NCI-H1694 (cell line): ENCODE measurements around the gene CD8B2.
"Not testable (repeated sequence)": the region's sequence is repeated elsewhere in the genome, so short reads cannot be mapped to it uniquely, and the experiment has no call there.

Source experiments
- DNase-seq: peaks from one replicate; lab custom pipeline; 2025; lab: John Stamatoyannopoulos, UW

The CD8B2 gene

DNA sequence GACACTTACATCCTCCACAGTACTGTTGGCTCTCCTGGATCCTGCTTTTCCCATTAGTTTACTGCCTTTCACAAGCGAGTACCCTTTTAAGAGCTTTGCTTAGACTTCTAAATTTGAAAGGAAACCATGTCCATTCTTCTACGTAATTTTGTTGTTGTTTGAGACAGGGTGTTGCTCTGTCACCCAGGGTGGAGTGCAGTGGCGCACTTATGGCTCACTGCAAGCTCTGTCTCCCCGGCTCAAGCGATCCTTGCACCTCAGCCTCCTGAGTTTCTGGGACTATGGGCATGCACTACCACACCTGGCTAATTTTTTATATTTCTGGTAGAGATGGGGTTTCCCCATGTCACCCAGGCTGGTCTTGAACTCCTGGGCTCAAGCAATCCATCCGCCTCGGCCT lies 24.8 kb downstream of the CD8B2 start:
- not testable (repeated sequence) for DNase-seq

- DNase-seq = not testable (repeated sequence)
Observed at GRCh38 chr2:106513391-106513790, 26.2 kb downstream of the CD8B2 start.

DNA sequence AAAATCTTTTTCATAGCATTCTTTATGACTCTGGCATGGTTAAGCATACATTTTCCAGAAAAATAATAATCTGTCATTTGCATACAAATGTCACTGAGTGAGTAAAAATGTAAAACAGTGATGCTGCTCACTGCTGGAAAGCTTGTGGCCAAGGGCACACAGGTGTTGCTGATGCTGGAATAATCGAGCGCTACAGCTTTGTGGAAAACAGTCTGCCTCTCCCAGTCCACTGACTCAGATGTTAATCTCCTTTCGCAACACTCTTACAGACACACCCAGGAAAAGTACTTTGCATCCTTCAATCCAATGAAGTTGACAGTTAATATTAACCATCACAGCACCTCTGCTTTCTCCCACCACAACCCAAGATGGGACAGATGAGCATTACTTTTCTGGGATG lies 27.7 kb downstream of the CD8B2 start:
- not testable (repeated sequence) for DNase-seq

DNA sequence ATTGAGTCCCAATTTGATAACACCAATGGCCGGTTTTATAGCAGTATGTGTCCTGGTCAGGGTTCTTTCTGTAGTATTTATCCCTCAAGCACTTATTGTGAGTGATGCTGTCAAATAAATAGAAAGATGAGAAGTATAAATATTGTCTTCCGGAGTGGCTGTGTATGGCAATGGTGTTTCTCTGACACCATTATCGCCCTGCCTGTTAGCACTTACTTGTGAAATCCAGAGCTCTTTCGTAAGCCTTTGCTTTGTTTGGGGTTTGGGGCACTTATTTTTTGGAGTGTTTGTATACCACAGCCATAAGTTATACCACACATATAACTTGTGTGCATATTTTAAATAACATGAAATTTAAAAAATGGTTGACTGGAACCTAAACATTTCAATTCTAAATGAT lies 29.3 kb downstream of the CD8B2 start:
- no peak for DNase-seq

GRCh38 chr2:106516864-106517263 lies 29.7 kb downstream of the CD8B2 start:
- DNase-seq = no peak

GRCh38 chr2:106517329-106517728 lies 30.2 kb downstream of the CD8B2 start:
- no peak for DNase-seq

GRCh38 chr2:106519767-106520166 lies 32.6 kb downstream of the CD8B2 start:
- DNase-seq = no peak

DNA sequence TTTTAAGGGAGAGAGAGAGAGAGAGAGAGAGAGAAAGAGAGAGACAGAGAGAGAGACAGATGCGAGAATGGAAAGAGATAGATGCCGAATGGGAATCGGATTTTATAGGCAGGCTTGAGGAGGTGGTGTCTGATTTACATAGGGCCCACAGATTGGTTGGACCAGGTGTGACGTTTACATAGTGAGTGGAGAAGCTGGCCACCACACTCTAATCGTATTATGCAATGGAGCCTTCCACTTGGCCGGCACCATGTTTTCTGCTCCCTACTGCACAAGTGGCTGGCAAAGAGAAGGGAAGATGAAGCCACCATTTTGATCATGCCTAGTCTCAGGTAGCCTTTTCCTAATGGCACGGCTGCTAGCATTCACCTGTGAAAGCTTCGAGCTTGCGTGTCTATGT lies 33.9 kb downstream of the CD8B2 start:
- no peak for DNase-seq

- no peak for DNase-seq
Observed at GRCh38 chr2:106523976-106524665, 37.0 kb downstream of the CD8B2 start.

- DNase-seq = no peak
Observed at GRCh38 chr2:106530866-106531265, 43.7 kb downstream of the CD8B2 start.

DNA sequence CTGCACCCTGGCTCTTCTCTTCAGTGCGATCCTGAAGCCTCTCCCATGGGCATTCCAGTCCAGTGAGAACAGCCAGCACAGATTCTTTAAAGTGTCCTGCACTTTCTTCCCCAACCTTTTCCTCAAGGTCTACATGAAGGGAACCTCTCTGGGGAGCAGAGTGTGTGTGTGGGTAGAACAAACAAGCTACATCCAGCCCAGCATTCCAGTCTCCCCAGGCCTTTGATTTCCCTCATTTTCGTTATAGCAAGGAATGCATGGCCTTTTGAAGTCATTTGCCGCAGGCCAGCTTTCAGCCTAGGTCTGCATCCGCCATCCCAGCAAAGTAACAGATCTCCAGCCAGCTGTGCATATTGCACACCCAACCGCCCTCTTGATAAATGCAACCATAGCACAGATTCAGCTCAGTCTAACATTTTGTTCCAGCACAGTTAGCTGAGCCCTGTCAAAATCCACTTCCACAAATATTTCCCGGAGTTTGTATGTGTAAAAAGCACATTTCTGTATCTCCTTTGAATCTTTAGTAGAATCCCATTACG lies 44.6 kb downstream of the CD8B2 start:
- DNase-seq = no peak

GRCh38 chr2:106532236-106532635 lies 45.1 kb downstream of the CD8B2 start:
- DNase-seq = no peak

DNA sequence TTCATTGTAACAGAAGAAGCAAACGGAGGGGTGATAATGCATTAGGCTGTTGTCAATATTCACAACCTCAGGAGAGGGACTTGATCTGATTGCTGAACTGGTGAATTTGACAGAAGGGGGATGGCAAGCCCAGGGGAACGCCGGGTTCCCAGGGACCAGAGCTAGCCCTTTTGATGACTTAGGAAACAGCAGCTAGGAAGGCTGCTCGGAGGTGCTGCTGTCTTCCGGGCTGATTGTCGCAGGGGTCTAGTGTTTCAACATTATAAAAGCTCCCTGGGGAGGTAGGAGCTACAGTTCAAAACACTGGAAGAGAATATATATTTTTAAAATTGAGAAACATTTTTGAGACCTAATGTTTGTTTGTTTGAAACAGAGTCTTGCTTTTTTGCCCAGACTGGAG lies 47.3 kb downstream of the CD8B2 start:
- no peak for DNase-seq

GRCh38 chr2:106536490-106536889 lies 49.3 kb downstream of the CD8B2 start:
- DNase-seq = no peak

DNA sequence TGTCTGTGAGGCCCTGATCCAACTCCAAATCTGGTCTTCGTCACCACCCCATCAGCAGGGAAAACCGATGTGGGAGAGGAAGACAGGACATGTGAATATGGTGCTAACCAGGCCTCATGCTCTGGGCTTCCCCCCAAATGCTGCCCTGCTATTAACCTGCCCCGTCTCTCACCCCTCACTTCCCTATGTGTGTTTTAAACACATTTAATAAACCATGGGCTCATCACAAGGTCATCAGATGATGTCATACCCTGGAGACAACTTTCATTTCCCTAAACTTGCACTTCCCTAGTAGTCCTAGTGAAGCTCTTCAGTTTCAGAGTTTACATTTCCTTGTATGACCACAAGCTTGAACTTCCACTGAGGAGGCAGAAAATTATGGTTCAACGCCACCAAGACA lies 49.9 kb downstream of the CD8B2 start:
- no peak for DNase-seq

GRCh38 chr2:106537791-106538191 lies 50.6 kb downstream of the CD8B2 start:
- DNase-seq = no peak

DNA sequence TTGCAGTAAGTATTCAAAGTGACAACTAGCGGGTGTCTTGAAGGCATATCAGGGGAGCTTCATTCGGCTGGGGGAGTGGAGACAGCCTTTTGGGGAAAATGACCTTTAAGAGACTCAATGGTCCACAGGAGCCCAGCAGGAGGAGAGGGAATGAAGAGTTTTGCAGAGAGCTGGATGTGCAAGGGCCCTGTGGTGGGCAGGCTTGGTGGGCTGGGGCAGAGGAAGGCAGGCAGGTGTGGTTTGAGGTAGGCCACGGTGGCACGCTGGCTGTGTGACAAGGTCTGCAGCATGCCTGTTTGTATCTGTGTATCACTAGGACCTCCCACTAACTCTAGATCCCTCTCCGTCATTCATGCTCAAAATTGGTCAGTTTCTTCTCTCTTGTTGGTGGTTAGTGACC lies 53.7 kb downstream of the CD8B2 start:
- DNase-seq = no peak

DNA sequence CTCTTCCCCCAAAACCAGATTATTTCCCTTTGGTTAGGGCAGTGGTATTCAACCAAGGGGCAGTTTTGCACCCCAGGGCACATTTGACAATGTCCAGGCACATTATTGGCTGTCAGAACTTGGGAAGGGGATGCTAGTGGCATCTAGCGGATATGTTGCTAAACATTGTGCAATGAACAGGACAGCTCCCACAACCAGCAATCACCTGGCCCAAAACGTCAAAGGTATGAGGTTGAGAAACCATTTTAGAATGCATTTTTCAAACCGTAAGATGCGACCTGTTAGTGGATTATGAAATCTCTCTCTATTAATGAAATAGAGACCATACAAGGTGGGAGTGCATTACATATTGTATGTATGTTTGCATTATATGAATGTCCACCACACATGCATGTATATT lies 54.2 kb downstream of the CD8B2 start:
- no peak for DNase-seq

- DNase-seq = peak; percentile 74
Observed at GRCh38 chr2:106542746-106543359, 55.7 kb downstream of the CD8B2 start.

DNA sequence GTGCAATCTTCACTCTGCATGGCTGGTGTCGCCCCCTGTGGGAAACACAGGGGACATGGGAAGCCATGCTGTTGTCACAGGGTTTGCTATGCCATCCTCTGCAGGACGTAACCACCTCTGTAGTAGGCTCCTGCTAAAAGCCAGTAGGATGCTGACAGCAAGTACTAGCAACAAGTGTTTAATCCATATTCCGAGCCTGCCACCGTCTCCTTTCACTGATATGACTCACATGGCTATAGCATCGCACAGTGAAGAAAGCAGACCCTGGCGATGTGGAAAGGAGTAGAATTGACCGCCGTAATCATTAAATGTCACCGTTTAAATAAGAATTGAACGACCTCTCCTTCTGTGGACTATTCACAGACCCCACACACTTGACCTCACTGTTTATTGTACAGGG lies 57.8 kb downstream of the CD8B2 start:
- no peak for DNase-seq

DNA sequence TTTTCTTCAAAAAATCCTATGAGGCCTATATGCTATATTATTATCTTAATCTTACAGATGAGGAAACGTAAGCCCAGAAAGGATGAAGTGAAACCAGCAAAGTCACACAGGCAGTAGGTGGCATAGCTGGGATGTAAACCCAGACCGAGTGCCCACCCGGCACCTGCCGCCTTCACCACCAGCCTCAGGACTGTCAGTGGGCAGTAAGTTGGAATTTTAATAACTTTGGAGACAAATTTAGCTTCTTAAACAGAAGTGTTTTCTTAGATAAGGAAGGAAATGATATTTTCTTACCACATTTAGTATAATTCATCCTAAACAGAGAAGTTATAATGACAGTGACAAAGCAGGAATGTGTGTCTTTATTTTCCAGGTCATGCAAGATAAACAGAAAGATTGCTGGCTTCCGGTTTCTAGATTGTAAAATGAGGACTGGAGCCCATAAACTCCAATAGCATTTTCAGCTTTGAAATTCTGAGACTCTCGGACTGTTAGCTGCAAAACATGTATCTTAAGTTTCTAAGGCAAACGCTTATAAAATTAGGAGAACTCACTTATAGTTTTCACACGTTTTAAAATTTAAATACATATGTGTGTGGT lies 59.3 kb downstream of the CD8B2 start:
- DNase-seq = no peak

DNA sequence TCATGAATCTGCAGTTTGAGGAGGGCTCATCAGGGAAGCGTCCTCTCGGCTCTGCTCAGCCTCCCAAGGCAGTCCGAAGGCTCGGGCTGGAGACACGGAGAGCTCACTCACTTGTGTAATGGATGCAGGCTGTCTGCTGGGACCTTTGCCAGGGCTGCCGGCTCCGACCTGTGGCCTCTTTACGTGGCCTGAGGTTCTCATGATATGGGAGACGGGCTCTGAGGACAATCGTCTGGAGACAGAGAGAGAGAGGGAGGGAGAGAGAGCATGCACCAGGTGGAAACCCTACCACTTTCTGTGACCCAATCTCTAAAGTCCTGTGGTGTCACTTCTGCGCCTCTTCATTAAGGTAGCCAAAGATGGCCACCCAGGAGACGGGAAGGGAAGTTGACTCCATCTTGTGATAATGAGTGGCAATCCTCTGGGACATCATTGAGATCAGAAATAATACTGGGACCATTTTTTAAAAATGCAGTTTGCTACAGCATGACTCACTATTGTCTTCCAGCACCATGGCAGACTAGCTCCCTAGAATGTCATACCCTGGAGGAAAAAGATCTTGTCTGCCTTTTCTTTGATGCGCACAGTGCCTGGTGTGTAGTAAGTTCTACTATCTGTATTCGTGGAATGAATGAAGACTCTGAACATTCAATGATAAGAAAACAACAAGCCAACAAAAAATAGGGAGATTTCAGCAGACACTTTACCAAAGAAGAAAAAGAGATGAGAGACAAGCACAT lies 60.2 kb downstream of the CD8B2 start:
- no peak for DNase-seq
